ENCODE measurements around the gene MPZL1. TPM values are rescaled to one million over a fixed set of nuclear protein-coding genes. Genes with fewer than 3 reads are reported as not detected.

Gene MPZL1
- polyA plus RNA-seq, 3 donors, result 16.1 to 74.1 (median 46.4) TPM

DNA sequence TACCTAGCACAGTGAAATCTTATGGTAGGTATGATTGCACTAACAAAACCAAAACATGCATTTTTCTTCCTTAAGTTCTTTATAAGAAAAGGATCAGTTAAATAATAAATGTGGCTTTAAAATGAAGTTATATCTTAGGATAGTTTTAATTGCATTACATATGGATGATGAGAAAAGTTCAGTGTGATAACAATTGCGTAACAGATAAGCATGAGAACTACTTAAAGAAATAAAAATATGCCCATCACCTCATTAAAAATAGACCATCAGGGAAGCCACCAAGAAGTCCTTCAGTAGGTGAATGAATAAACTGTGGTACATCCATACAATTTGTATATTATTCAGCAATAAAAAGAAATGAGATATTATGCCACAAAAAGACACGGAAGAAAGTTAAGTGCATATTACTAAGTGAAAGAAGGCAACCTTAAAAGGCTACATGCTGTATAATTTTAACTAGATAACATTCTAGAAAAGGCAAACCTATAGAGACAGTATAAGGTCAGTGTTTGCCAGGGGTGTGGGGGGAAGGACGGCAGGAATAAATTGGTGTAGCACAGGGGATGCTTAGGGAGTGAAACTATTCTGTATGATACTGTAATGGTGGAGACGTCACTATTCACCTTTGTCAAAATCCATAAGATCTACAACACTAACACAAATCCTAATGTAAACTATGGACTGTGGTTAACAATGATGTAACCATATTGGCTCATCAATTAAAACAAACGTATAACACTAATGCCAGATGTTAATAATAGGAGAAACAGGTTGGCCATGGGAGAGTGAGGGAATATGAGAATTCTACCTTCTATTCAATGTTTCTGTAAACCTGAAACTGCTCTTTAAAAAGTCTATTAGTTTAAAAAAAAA, 42.9 kb downstream of the MPZL1 start:
- 85 to 93% (median 88%) methylated on average over 5 of the region's 5 CpGs for WGBS, 3 donors
- H3K27ac ChIP-seq (ENCODE audit: low read depth, low read length), result no peak overlapping the region

- 89 to 92% (median 90%) methylated on average over 6 of the region's 6 CpGs for WGBS, 3 donors
- H3K27ac ChIP-seq (ENCODE audit: low read depth, low read length), result no peak overlapping the region
These were observed 43.7 kb downstream of the MPZL1 start for GRCh38 chr1:167765496-167765895.

DNA sequence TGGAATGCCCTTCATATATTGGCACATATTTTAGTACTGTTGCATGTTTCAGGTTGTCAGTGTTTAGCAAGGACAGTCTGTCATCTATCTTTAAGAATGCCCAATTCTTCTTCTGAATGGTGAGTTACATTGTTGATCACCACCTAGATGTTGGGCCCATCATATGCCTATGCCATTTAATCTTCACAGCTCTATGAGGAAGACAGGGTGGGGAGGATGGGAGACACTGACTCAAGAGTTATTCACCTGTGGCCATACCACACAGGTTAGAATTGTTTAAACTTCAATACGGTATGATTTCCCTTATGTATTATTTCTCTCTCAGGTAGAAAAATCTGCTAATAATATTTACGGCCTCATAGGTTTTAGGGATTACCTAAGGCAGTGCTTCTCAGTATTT, 44.8 kb downstream of the MPZL1 start:
- WGBS, 3 donors, result 98 to 99% (median 99%) methylated on average over 2 of the region's 2 CpGs

GRCh38 chr1:167767761-167768160, 46.0 kb downstream of the MPZL1 start:
- H3K27ac ChIP-seq (ENCODE audit: low read depth, low read length), result no peak overlapping the region

More for the DNA sequence above, 44.8 kb downstream of the MPZL1 start:
- H3K27ac ChIP-seq (ENCODE audit: low read depth, low read length), result no peak overlapping the region

DNA sequence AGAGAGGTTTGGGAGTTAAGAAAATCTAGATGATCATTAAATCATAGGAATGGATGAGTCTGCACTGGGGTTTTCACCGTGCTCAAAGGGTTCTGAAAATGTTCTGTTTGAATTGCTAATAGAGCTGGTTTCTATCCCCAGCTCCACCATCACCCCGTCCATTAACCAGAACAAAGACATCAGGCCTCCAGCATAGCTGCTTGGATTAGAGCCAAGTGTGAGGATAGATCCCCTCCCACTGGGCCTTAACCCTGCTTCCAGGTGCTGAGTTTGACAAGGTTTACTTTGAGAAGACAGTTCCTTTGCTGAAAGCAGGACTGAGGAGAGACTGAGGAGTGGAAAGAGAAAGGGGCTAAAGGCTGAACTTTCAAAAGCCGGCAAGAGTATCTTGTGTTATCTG, 48.3 kb downstream of the MPZL1 start:
- 85 to 93% (median 89%) methylated on average over 3 of the region's 3 CpGs for WGBS, 3 donors
- no peak overlapping the region for H3K27ac ChIP-seq (ENCODE audit: low read depth, low read length)

DNA sequence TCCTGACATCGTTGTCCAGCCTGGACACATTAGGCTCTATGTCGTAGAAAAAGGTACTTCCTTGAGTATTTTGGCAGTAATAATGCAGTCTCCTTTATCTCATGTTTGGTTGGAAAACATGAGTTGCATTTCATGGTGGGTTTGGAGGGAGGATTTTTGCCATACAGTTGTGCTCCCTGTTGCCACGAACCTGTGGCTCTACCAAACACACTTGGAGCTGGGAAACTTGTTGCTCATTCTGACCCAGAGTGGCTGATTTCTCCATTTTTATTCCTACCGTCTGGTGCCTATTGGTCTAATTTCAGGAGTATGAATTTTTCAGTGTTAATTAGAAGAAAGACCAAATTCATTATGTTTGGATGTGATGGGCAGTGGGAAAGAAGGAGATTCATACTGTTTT, 50.7 kb downstream of the MPZL1 start:
- 80 to 91% (median 91%) methylated on average over 4 of the region's 4 CpGs for WGBS, 3 donors
- H3K27ac ChIP-seq (ENCODE audit: low read depth, low read length), result no peak overlapping the region

- H3K27ac ChIP-seq (ENCODE audit: low read depth, low read length), result no peak overlapping the region
- 74 to 94% (median 85%) methylated on average over 2 of the region's 2 CpGs for WGBS, 3 donors
These were observed 51.7 kb downstream of the MPZL1 start for GRCh38 chr1:167773516-167773915.

DNA sequence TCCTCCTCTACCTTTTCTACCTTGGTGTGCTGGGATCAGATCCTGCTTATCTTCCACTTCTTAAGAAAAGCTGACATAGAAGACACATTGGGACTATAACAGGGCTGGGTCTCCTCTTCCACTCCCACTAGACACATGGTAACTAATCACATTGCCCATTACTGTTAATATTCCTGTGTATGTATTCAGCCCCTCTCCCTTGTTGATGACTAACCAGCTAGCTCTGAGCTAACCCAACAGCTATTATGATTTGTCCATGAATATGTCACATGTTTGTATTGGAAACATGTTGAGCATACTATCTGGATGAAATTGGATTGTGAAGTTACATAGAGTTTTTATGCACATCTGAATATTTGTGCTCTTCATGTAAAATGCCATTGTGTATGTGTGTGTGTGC, 52.9 kb downstream of the MPZL1 start:
- no peak overlapping the region for H3K27ac ChIP-seq (ENCODE audit: low read depth, low read length)

- 73 to 85% (median 75%) methylated on average over 2 of the region's 2 CpGs for WGBS, 3 donors
- no peak overlapping the region for H3K27ac ChIP-seq (ENCODE audit: low read depth, low read length)
These were observed 53.4 kb downstream of the MPZL1 start for GRCh38 chr1:167775178-167775577.

DNA sequence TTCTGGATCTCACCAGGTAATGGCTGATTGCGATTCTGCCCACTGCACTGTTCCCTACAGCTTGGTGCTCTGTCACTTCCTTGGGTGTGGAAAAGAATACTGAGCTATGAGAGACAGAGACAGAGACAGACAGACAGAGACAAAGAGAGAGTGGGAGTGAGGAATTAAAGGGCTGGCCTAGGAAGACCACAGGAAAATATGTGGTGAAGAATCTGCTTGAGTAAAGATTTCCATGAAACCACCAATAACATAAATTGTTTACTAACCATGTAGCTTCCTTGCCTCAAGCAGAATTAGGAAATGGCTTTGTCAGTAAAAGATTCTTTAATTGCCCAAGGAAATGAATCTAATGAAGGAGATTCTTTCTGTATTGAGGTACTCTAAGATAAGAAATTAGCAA, 54.4 kb downstream of the MPZL1 start:
- WGBS, 3 donors, result 82 to 93% (median 83%) methylated on average over 1 of the region's 1 CpG

DNA sequence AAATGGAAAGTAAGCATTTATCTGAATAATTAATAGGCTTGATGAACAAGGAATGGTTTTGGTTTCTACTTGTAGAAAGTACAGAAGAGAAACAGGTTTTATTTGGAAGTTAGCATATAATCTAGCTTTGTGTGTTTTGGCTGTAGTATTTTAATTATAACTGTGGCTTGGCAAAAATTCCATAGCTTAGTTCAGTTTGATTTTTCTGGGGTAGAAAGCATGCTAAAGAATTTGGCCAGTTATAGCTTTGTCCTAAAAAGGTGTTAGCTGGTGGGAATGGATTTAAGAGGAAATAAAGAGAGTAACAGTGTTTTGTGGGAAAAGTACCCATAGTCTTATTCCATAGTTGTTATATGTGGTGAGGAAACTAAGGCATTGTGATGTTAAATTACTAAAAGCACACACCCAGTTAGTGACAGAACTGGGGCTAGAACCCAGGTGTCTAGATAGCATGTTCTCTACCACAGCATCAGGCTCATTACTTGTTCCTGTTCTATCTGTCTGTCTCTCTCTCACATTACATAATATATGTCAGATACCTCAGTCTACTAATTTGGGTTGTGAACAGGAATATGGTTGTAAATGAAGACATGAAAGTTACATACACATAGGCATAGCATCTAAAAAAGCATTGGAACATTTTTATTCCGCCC, 55.0 kb downstream of the MPZL1 start:
- H3K27ac ChIP-seq (ENCODE audit: low read depth, low read length), result no peak overlapping the region
- 95 to 100% (median 100%) methylated on average over 1 of the region's 1 CpG for WGBS, 3 donors

More for the DNA sequence above, 54.4 kb downstream of the MPZL1 start:
- no peak overlapping the region for H3K27ac ChIP-seq (ENCODE audit: low read depth, low read length)

- 88 to 98% (median 90%) methylated on average over 5 of the region's 5 CpGs for WGBS, 3 donors
- H3K27ac ChIP-seq (ENCODE audit: low read depth, low read length), result no peak overlapping the region
These were observed 55.5 kb downstream of the MPZL1 start for GRCh38 chr1:167777269-167777650.

- H3K27ac ChIP-seq (ENCODE audit: low read depth, low read length), result no peak overlapping the region
- WGBS, 3 donors, result 97 to 100% (median 99%) methylated on average over 2 of the region's 2 CpGs
These were observed 59.8 kb downstream of the MPZL1 start for GRCh38 chr1:167781558-167781957.

DNA sequence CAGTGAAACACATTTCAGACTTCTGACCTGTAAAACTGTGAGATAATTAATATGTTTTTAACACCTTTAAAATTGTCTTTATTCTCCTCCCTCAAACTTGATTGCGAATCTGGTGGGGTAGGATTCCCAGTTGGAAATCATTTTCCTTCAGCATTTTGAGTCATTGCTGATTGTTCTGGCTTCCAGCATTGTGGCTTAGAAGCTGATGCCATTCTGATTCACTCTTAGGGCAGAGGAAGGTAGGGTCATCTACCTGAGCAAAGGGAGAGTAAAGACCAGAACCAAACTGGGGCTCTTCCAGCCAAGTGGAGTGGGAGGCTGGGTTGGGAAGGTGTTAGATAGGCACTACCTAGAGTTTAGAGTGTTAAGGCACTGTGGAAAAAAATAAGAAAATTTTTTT, 61.2 kb downstream of the MPZL1 start:
- WGBS, 3 donors, result 97 to 100% (median 97%) methylated on average over 1 of the region's 1 CpG
- H3K27ac ChIP-seq (ENCODE audit: low read depth, low read length), result no peak overlapping the region

DNA sequence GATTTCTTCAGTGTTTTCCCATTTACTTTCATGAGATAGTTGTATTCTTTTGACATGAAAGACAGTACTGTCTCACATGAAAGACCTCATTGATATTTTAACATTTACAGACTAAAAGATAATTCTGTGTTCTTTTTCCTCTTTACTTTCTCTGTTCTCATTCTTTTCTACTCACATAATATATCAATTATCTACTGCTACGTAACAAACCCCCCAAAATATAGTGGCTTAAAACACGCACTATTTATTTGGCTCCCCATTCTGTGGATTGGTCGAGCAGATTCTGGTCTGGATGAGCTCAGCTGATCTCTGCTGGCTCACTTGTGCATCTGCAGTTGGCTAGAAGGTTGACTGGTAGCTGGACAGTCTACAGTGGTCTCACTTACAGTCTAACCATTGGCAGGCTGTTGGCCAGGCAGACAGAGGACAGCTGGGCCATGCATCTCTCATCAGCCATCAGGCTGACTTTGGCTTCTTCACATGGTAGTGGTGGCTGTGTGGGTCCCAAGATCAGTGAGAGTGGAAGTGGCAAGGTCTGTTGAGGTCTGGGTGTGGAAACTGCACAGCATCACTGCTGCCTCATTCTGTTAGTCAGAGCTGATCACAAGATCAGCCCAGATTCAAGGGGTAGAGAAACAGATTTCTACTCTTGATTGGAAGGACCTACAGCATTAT, 63.2 kb downstream of the MPZL1 start:
- H3K27ac ChIP-seq (ENCODE audit: low read depth, low read length), result no peak overlapping the region
- WGBS, 3 donors, result 95 to 100% (median 98%) methylated on average over 3 of the region's 3 CpGs

- WGBS, 3 donors, result 84 to 93% (median 91%) methylated on average over 5 of the region's 5 CpGs
- no peak overlapping the region for H3K27ac ChIP-seq (ENCODE audit: low read depth, low read length)
These were observed 64.7 kb downstream of the MPZL1 start for GRCh38 chr1:167786502-167786901.

- no peak overlapping the region for H3K27ac ChIP-seq (ENCODE audit: low read depth, low read length)
- WGBS, 3 donors, result 88 to 97% (median 89%) methylated on average over 3 of the region's 3 CpGs
These were observed 67.7 kb downstream of the MPZL1 start for GRCh38 chr1:167789501-167789900.

GRCh38 chr1:167790117-167790516, 68.3 kb downstream of the MPZL1 start:
- WGBS, 3 donors, result 84 to 94% (median 85%) methylated on average over 5 of the region's 5 CpGs
- no peak overlapping the region for H3K27ac ChIP-seq (ENCODE audit: low read depth, low read length)

Measured in adipose tissue (tissue), 3 donors.